Hepatocyte (in vitro differentiated cells): Measurements from ENCODE around the gene PACRGL.

Experiments used
- EZH2 ChIP-seq: fragments of 200-600 bp; sonication (generic); IDR thresholded peaks from 2 replicates; pipeline ENCODE4 v1.6.1; 2016; ENCODE audit warnings: antibody characterized with exemption, mild to moderate bottlenecking, borderline replicate concordance
- TF ChIP-seq, protein P1 (sequence below): fragments of 200-600 bp; sonication (generic); IDR thresholded peaks from 2 replicates; pipeline ENCODE4 v1.5.1; 2016; ENCODE audit warnings: antibody characterized with exemption, mild to moderate bottlenecking; ENCODE audit not compliant: poor library complexity

DNA sequence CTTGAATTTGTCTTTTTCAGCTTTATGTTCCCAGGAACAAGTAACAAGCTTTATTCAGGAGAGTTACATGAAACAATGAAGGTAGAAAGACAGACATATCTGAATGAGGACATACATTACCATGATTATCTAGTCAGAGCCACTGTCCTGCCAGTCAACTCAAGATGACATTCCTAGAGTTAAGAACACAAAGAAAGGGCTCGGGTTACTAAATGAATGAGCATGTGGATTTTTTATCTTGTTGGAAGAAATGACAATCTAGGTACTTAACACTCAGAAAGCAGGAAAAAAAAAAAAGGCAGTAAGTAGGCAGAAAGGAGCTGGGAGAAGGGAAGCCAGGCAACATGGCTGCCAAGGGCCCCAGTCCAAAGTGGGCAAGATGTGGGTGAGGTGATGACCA, 28.0 kb upstream of the PACRGL start:
- TF ChIP-seq, protein P1, sequence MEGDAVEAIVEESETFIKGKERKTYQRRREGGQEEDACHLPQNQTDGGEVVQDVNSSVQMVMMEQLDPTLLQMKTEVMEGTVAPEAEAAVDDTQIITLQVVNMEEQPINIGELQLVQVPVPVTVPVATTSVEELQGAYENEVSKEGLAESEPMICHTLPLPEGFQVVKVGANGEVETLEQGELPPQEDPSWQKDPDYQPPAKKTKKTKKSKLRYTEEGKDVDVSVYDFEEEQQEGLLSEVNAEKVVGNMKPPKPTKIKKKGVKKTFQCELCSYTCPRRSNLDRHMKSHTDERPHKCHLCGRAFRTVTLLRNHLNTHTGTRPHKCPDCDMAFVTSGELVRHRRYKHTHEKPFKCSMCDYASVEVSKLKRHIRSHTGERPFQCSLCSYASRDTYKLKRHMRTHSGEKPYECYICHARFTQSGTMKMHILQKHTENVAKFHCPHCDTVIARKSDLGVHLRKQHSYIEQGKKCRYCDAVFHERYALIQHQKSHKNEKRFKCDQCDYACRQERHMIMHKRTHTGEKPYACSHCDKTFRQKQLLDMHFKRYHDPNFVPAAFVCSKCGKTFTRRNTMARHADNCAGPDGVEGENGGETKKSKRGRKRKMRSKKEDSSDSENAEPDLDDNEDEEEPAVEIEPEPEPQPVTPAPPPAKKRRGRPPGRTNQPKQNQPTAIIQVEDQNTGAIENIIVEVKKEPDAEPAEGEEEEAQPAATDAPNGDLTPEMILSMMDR, result no peak
- no peak for TF ChIP-seq EZH2
